Right lobe of liver (tissue), 4 donors: Measurements from ENCODE around the gene SP1.

Experiments
- POLR2A ChIP-seq: fragments of 450-650 bp; IDR thresholded peaks from one replicate; pipeline ENCODE4 v1.6.1; 2017; ENCODE audit warnings: antibody characterized with exemption, mild to moderate bottlenecking
- TF ChIP-seq, protein P1 (sequence below), 4 donors: fragments of 200-600 bp in 3 of 4; fragments of 450-650 bp in 1 of 4; IDR thresholded peaks; one replicate each; pipeline versions ENCODE4 v1.5.1 to v1.8.0; 2016 to 2022; ENCODE audit warnings: antibody characterized with exemption in 4 of 4, mild to moderate bottlenecking in 2 of 4
- donor health status: DM: no; HTN: no; CAD: no.
- donor health status: DM: no; HTN: no; CAD: no.
- donor health status: DM: no; HTN: yes; CAD: no.

DNA sequence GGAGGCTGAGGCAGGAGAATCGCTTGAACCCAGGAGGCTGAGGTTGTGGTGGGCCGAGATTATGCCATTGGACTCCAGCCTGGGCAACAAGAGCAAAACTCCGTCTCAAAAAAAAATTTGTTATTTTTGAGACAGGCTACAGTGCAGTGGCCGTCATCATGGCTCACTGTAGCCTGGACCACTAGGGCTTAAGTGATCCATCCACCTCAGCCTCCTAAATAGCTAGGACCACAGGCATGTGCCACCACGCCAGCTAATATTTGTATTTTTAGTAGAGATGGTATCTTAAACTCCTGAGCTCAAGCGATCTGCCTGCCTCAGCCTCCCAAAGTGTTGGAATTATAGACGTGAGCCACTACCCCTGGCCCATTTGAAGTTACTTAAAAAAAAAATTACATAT lies 71.0 kb downstream of the SP1 start:
- TF ChIP-seq, protein P1, sequence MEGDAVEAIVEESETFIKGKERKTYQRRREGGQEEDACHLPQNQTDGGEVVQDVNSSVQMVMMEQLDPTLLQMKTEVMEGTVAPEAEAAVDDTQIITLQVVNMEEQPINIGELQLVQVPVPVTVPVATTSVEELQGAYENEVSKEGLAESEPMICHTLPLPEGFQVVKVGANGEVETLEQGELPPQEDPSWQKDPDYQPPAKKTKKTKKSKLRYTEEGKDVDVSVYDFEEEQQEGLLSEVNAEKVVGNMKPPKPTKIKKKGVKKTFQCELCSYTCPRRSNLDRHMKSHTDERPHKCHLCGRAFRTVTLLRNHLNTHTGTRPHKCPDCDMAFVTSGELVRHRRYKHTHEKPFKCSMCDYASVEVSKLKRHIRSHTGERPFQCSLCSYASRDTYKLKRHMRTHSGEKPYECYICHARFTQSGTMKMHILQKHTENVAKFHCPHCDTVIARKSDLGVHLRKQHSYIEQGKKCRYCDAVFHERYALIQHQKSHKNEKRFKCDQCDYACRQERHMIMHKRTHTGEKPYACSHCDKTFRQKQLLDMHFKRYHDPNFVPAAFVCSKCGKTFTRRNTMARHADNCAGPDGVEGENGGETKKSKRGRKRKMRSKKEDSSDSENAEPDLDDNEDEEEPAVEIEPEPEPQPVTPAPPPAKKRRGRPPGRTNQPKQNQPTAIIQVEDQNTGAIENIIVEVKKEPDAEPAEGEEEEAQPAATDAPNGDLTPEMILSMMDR (IDR thresholded peaks at IDR 0.05), result no peak
- no peak for TF ChIP-seq POLR2A
